COLO829 (cell line): ENCODE measurements around the gene MAGI2.

ENCODE experiments used
- DNase-seq: peaks from one replicate; pipeline ENCODE4 v3.0.0; 2012; ENCODE audit warnings: low spot score

MAGI2 gene

GRCh38 chr7:79453558-79454360, at the start of gene MAGI2:
MAGI2 (minus strand) TSS chr7:79453667; CDS start chr7:79453320, 347 bp downstream.
- DNase-seq, result peak; percentile 46

GRCh38 chr7:79502151-79502550, 48.7 kb upstream of the MAGI2 start:
- DNase-seq, result no peak

GRCh38 chr7:79500759-79501158, 47.3 kb upstream of the MAGI2 start:
- DNase-seq, result no peak

GRCh38 chr7:79497728-79498127, 44.3 kb upstream of the MAGI2 start:
- no peak for DNase-seq

- no peak for DNase-seq
Observed at GRCh38 chr7:79495544-79496272, 42.2 kb upstream of the MAGI2 start.

- DNase-seq, result no peak
Observed at GRCh38 chr7:79494046-79494445, 40.6 kb upstream of the MAGI2 start.

GRCh38 chr7:79489371-79489770, 35.9 kb upstream of the MAGI2 start:
- DNase-seq, result no peak

- DNase-seq, result no peak
Observed at GRCh38 chr7:79478386-79478785, 24.9 kb upstream of the MAGI2 start.

- no peak for DNase-seq
Observed at GRCh38 chr7:79475455-79475854, 22.0 kb upstream of the MAGI2 start.

GRCh38 chr7:79471699-79472098, 18.2 kb upstream of the MAGI2 start:
- DNase-seq, result peak; percentile 45

- DNase-seq, result peak; percentile 71
Observed at GRCh38 chr7:79471283-79471682, 17.8 kb upstream of the MAGI2 start.

GRCh38 chr7:79465551-79465950, 12.1 kb upstream of the MAGI2 start:
- no peak for DNase-seq

- no peak for DNase-seq
Observed at GRCh38 chr7:79464051-79464450, 10.6 kb upstream of the MAGI2 start.

GRCh38 chr7:79462390-79462789, 8.9 kb upstream of the MAGI2 start:
- no peak for DNase-seq

- DNase-seq, result peak; percentile 26
Observed at GRCh38 chr7:79461660-79462059, 8.2 kb upstream of the MAGI2 start.

- DNase-seq, result no peak
Observed at GRCh38 chr7:79459381-79459780, 5.9 kb upstream of the MAGI2 start.

- no peak for DNase-seq
Observed at GRCh38 chr7:79458796-79459195, 5.3 kb upstream of the MAGI2 start.

GRCh38 chr7:79455173-79455790, 1.8 kb upstream of the MAGI2 start:
- DNase-seq, result no peak

- peak; percentile 25 for DNase-seq
Observed at GRCh38 chr7:79454361-79454960, 994 bp upstream of the MAGI2 start.

GRCh38 chr7:79453266-79453557, 255 bp downstream of the MAGI2 start:
- no peak for DNase-seq

- peak; percentile 41 for DNase-seq
Observed at GRCh38 chr7:79452495-79453265, 787 bp downstream of the MAGI2 start.

GRCh38 chr7:79452032-79452494, 1.4 kb downstream of the MAGI2 start:
- DNase-seq, result peak; percentile 86
